Activated T-helper 2 cell treated with anti-CD3 and anti-CD28 coated beads, Interferon-gamma antibody, Interleukin-2, Interleukin-4, amounts not matched to agents 10 μg/mL and 5 μg/mL and 100 μg/mL, durations not matched to agents 14 hours and 24 hours and 36 hours (primary cell): Measurements from ENCODE around the gene ZNF511. TPM values are rescaled to one million over a fixed set of nuclear protein-coding genes. Genes with fewer than 3 reads are reported as not detected.
A peak's percentile ranks its signal among the peaks of the same experiment; 100 is the strongest.

ENCODE experiments used
- DNase-seq: peaks from one replicate; pipeline ENCODE4 v3.0.0; 2021; ENCODE audit warnings: low spot score
- H3K27ac Mint-ChIP-seq: one replicate; pipeline ENCODE4 v1.8.0; 2021; ENCODE audit warnings: mixed read lengths
- H3K27me3 Mint-ChIP-seq: one replicate; pipeline ENCODE4 v1.8.0; 2021; ENCODE audit warnings: low read depth, mixed read lengths
- H3K36me3 Mint-ChIP-seq: one replicate; pipeline ENCODE4 v1.8.0; 2021; ENCODE audit warnings: low read depth, mixed read lengths
- H3K4me1 Mint-ChIP-seq: one replicate; pipeline ENCODE4 v1.8.0; 2021; ENCODE audit warnings: low read depth, mixed read lengths
- H3K4me3 Mint-ChIP-seq: one replicate; pipeline ENCODE4 v1.8.0; 2021; ENCODE audit warnings: low read depth, mild to moderate bottlenecking, moderate library complexity, mixed read lengths
- H3K9me3 Mint-ChIP-seq: one replicate; pipeline ENCODE4 v1.8.0; 2021; ENCODE audit warnings: mixed read lengths
- intact Hi-C: fragments of 100-400 bp; cut with micrococcal nuclease; formaldehyde crosslinking; loops from one replicate; pipeline ENCODE4 v1.15.1; 2023
- total RNA-seq: library from RNA; stranded (reverse); gene quantifications from 2 replicates; pipeline ENCODE4 v1.2.3, GENCODE V29; 2022

ZNF511 gene
- total RNA-seq, 1 donor from 2014 or later: 89.7 TPM

DNA sequence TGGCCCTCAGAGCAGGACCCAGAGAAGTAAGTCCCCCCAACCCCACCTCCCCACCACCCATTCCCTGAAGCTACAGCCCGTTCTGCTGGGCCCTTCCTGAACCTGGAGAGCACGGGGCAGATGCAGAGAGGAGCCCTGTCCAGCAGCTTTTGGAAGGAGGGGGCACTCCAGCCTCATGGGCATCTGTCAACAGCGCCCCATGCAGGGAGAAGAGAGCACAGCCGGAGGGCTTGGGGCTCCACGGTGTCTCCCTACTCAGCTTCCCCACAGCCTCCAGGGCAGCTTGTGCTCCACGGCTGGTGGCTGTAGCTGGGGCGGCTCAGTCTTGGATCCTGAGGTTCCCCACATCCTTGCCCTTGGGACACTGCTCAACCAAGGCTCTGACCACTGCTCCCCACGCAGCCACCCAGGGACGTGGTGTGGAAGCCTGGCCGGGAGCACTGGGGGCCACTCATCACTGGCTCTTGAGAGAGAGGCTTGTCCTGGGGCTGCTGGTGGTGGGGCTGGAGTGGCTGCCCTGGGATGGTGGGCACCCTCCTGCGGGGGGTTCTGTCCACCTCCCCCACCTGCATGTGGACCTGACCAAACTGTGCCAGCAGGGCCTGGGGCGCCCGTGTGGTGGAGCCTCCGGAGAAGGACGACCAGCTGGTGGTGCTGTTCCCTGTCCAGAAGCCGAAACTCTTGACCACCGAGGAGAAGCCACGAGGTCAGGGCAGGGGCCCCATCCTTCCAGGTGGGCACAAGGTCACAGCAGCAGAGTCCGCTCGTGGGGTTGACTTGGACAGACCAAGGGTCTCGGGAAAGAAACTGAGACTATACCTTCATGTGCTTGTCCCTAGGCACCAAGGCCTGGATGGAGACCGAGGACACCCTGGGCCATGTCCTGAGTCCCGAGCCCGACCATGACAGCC lies 42.9 kb downstream of the ZNF511 start:
- no peak overlapping the region for H3K4me3 Mint-ChIP-seq
- DNase-seq: no peak
- H3K27ac Mint-ChIP-seq: no peak overlapping the region
- no peaks in the 10 kb centered on the region for H3K9me3 Mint-ChIP-seq
- H3K4me1 Mint-ChIP-seq: peaks cover 2% of the 10 kb centered on the region
- intact Hi-C loops: no loop called here
- peaks cover 4% of the 10 kb centered on the region for H3K36me3 Mint-ChIP-seq
- peaks cover 3% of the 10 kb centered on the region for H3K27me3 Mint-ChIP-seq

DNA sequence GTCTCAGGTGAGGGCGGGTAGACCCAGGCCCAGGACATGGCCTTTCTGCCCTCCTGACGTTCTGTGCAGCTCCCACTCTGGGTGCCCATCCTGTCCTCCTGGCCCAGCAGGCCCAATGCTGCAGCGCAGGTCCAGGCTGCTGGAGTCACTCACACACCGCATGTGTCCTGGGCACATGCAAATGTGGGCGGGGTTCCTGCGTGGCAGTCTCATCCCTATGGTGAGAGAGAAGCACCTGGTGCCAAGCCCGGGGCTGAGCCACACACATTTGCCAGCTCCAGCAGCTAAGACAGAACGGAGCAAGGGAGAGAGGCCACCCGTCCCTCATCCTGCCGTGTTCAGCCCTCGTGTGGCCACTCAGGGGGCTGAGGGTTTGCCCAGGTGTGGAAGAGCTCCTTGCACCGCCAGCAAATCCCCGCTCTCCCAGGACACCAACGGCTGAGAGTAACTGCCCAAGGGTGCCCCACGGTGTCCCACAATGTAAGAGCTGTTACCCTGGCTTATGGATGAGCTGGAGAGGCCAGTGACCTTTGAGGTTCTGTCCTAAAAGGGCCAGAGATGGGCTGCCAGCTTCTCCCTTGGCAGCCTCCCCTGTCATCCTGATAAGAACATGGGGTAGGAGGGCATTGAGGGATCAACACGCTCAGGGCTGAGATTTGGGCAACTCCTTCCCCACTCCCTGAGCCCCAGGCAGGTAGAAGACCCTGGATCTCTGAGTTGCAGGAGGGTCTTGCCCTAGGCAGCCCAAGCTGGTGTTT lies 44.7 kb downstream of the ZNF511 start:
- no peak for DNase-seq
- intact Hi-C loops: no loop called here
- Mint-ChIP-seq H3K27ac (no peak overlapping the region), H3K4me3 (no peak overlapping the region), H3K9me3 (no peaks in the 10 kb centered on the region), H3K36me3 (peaks cover 4% of the 10 kb centered on the region), H3K27me3 (peaks cover 3% of the 10 kb centered on the region), H3K4me1 (peaks cover 2% of the 10 kb centered on the region)

DNA sequence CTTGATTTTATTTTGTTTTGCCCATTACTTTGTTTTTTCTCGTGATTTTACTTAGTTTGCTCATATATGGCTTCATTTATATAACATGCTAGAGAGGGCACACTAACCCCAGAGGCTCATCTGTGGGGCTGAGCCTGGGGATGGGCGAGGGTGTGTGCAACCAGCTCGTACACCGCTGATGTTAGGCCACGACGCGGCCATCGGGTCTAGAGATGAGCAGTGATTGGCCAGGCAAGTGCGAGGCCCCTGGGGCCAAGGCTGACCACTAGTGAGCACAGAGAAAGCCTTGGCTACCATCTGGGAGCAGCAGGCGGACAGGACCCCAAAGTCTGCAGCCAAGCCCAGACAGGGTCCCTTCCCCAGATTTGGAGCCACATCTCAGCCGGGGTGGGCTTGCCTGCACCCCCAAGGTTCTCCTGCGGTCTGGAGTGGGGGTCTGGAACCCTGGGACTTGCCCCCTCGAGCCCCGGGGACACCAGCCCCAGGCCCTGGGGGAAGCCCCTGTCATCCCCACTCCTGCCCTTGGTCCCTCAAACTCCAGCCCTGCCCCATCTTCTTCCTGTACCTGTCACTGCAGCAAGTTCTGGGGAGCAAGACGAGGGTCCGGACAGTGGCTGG lies 45.4 kb downstream of the ZNF511 start:
- H3K27me3 Mint-ChIP-seq: peaks cover 2% of the 10 kb centered on the region
- H3K27ac Mint-ChIP-seq: no peak overlapping the region
- peaks cover 2% of the 10 kb centered on the region for H3K4me1 Mint-ChIP-seq
- no peak overlapping the region for H3K4me3 Mint-ChIP-seq
- H3K9me3 Mint-ChIP-seq: no peaks in the 10 kb centered on the region
- no peak for DNase-seq
- peaks cover 4% of the 10 kb centered on the region for H3K36me3 Mint-ChIP-seq
- intact Hi-C loops: no loop called here

DNA sequence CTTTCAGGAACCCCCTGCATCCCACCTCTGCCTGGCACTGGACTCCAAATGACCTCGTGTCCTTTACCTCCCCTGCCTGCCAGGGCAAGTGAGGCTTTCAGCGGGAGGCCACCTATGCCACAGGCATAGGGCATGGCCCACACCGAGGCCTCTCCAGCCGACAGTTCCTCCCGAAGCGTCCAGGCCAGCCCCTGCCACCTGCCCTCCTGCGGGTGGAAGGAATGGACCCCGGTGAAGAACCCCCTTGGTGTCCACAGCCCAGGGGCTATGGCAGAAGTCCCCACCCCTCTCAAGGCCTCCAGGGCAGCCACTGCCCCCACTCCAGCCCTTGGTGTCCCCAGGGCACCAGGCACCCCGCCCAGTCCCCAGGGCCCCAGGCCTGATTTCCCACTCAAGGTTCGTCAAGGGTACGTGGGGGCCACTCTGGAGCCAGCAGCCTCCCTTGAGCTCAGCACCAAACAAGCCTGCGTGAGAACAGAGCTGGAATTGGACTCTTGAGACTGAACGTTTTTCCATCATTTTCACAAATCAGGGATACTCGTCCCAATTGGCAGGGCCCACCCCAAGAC lies 46.0 kb downstream of the ZNF511 start:
- no peaks in the 10 kb centered on the region for H3K9me3 Mint-ChIP-seq
- intact Hi-C loops: loop anchor here (5.0 kb wide), 1 partner anchor 47 kb away; the partner anchor contains the start of genes TUBGCP2 and ZNF511
- no peak for DNase-seq
- no peaks in the 10 kb centered on the region for H3K27me3 Mint-ChIP-seq
- H3K27ac Mint-ChIP-seq: no peak overlapping the region
- H3K4me1 Mint-ChIP-seq: no peaks in the 10 kb centered on the region
- no peak overlapping the region for H3K4me3 Mint-ChIP-seq
- peaks cover 4% of the 10 kb centered on the region for H3K36me3 Mint-ChIP-seq

DNA sequence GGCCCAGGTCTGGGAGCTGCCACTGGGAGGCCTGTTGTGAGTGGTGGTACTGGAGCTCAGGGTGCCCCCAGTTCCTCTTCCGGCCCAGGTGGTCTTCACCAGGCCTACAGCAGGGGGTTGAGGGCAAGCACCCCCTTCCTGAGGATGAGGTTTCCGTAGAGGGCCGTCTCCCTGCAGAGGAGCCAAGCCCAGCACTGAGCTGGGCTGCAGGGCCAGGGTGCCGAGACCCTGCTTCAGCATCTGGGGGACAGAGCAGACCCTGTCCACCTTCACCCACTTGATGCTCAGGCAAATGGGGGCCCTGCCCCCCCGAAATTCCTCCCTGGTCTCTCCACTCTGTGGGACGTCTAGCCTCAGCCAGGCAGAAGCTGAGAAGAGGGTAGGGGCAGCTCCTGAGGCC lies 46.6 kb downstream of the ZNF511 start:
- Mint-ChIP-seq H3K27ac (no peak overlapping the region), H3K9me3 (no peaks in the 10 kb centered on the region), H3K36me3 (peaks cover 4% of the 10 kb centered on the region), H3K4me1 (no peaks in the 10 kb centered on the region), H3K27me3 (no peaks in the 10 kb centered on the region), H3K4me3 (no peak overlapping the region)
- intact Hi-C loops: loop anchor here (5.0 kb wide), 1 partner anchor 48 kb away; the partner anchor contains the start of genes TUBGCP2 and ZNF511
- DNase-seq: no peak

DNA sequence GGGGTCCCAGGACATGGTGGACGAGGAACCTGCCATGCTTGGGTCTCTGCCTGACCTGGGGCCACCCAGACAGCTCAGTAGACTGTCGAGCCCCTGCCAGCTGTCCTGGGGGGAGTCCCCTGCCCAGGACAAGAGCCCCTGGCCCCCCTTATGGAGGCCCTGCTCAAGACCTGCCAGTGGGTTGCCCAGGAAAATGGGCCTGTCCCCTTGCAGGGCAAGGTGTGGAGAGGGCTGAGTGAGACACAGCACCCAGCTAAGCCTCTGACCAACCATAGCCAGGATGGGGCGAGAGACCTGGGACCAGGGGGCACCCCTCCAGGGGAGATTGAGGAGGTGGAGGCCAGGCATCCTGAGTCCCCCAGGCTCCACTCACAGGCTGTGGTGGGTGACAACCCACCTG lies 47.3 kb downstream of the ZNF511 start:
- no peaks in the 10 kb centered on the region for H3K27me3 Mint-ChIP-seq
- no peak overlapping the region for H3K27ac Mint-ChIP-seq
- no peaks in the 10 kb centered on the region for H3K4me1 Mint-ChIP-seq
- H3K36me3 Mint-ChIP-seq: peaks cover 4% of the 10 kb centered on the region
- peak overlapping the region; percentile 66 for H3K4me3 Mint-ChIP-seq
- no peaks in the 10 kb centered on the region for H3K9me3 Mint-ChIP-seq
- intact Hi-C loops: loop anchor here (5.0 kb wide), 1 partner anchor 49 kb away; the partner anchor contains the start of genes TUBGCP2 and ZNF511
- DNase-seq: no peak

DNA sequence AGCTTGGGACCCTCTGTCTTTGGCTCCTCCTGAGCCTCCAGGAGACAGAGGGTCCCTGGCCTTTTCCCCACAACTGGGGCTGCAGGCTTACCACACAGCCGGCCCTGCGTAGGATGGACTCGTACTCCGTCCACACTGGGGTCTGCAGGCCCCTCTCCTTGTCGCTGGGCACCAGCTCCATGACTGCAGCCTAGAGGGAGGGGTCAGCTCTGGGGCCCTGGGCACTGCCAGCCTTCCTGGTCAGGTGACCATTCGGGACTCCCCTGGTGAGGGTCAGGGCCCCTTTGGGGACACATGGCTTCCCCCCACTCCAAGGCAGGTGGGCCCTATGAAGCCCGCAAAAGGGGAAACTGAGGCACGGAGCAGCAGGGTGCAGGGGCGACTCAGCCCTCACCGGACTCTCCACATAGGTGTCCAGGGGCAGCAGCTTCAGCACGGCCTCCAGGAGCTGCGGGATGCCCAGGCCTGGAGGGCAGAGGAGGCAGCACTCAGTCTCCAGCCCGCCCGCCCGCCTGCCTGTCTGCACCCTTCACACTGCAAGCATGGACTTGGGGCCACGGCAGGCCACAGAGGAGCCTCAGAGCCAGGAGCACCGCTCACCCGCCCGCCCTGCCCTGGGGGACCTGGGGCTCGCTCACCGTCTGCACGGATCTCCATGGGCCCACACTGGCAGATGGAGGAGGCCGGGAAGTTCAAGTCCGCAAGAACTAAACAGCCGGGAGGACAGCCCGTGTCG lies 48.0 kb downstream of the ZNF511 start:
- H3K27ac Mint-ChIP-seq: no peak overlapping the region
- peak overlapping the region; percentile 78 for H3K4me3 Mint-ChIP-seq
- intact Hi-C loops: loop anchor here (1.0 to 5.0 kb wide), 4 partner anchors 17 to 49 kb away; partner anchors contain the start of genes ECHS1, MTG1, TUBGCP2 and ZNF511
- no peaks in the 10 kb centered on the region for H3K9me3 Mint-ChIP-seq
- no peaks in the 10 kb centered on the region for H3K27me3 Mint-ChIP-seq
- no peak for DNase-seq
- peaks cover under 1% of the 10 kb centered on the region for H3K4me1 Mint-ChIP-seq
- peaks cover 4% of the 10 kb centered on the region for H3K36me3 Mint-ChIP-seq

DNA sequence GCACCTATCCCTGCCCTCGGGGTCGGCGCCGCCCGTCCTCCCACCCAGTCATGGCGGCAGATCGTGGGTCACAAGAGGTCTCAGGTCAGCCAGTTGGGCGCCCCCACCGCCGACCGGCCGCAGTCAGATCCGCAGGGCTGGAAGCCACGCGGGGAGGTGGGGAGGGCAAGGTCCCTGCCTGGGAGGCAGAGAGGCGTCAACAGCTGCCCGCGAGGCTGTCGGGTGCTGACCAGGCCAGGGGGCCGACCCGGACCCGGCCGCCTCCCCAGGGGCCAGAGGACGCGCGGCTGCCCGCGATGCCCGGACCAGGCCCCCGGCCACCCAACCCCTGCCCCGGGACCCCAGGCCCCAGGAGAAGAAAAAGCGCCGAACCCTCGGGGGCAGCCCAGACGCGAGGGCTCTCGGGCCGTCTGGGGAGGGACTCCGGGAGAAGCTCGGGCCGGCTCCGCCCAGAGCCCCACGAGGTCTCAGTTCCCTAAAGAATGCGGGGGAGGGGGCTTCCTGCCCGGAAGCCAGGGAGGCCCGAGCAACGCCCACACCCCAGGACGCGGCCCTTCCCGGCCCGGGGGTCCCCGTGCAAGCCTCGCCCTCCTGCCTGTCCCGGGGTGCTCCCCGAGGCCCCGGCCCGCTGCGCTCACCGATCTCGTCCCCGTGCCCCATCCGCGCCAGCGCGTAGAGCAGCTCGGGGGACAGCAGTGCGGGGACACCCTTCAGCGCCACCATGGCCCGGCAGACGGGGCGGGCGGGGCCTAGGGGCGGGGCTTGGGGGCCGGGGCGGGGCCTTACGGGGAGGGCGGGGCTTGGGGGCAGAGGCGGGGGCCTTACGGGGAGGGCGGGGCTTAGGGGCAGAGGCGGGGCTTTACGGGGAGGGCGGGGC lies 48.8 kb downstream of the ZNF511 start, which contains the start of gene FUOM:
Gene FUOM (minus strand): TSS at position 735 of the 877 bp plus-strand sequence. CDS start 12 bp downstream, at position 723.
- H3K4me3 Mint-ChIP-seq: peak within 1 kb of the TSS; percentile 78
- H3K27me3 Mint-ChIP-seq: no peaks in the 10 kb centered on the region
- H3K9me3 Mint-ChIP-seq: no peaks in the 10 kb centered on the region
- H3K4me1 Mint-ChIP-seq: peaks cover 6% of the 10 kb centered on the region
- intact Hi-C loops: loop anchor here (1.0 to 5.0 kb wide), 4 partner anchors 16 to 50 kb away; partner anchors contain the start of genes ECHS1, MTG1, TUBGCP2 and ZNF511
- DNase-seq: peak; percentile 66
- H3K36me3 Mint-ChIP-seq: peaks cover 11% of the 10 kb centered on the region
- peak within 1 kb of the TSS; percentile 60 for H3K27ac Mint-ChIP-seq

DNA sequence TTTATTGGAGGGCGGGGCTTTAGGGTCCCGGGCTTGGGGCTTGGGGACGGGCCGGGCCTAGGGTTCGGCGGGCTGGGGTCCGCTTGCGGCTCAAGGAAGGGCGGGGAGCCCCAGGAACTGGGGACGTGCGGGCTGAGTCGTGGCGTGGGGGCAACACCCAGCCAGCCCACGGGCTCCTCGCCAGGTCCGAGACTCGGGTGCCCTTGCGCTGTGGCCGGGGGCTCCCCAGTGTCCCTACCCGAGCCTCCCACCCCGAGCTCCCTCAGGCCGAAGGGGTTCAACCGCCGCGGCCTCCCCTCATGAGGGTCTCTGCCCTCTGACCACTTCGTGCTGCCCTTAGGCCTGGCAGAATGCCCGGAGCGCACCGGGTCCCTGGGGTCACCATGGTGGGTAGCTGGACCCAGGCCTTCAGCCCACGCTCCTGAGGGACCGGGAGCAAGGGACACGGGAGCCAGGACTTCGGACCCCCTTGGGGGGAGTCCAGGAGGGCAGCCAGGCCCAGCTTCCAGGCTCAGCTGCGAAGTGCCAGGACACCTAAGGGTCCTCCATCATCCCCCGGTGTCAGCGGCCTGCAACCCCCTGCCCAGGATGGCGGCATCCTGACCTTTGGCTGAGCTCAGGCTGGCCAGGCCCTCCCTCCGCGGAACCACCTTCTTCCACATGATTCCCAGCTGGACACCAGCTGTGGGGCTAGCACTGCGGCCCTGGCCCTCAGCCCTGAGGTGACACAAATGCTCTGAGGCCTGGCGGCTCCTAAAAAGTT lies 49.6 kb downstream of the ZNF511 start:
- Mint-ChIP-seq H3K36me3 (peaks cover 18% of the 10 kb centered on the region), H3K9me3 (no peaks in the 10 kb centered on the region), H3K27ac (no peak overlapping the region), H3K4me3 (no peak overlapping the region), H3K4me1 (peaks cover 6% of the 10 kb centered on the region), H3K27me3 (no peaks in the 10 kb centered on the region)
- intact Hi-C loops: loop anchor here (5.0 kb wide), 1 partner anchor 51 kb away; the partner anchor contains the start of genes TUBGCP2 and ZNF511
- no peak for DNase-seq

DNA sequence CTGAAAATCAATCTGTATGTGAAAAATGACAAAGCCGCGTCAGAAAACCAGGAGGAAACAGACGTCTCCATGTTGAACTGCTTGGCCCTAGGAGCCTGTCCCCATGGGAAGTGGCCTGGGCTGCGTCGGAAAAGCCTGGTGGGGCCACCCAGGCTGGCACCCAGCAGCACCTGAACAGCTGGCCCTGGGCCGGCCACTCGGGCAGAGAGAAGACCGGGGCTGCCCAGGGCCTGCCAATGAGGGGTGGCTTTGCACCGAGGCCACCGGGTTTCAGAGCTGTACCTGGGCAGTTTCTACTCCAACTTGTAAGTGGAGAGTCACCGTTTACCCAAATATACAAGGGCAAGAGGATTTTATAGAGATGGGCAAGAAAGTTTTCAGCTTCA lies 50.2 kb downstream of the ZNF511 start:
- Mint-ChIP-seq H3K36me3 (peaks cover 18% of the 10 kb centered on the region), H3K27ac (no peak overlapping the region), H3K9me3 (no peaks in the 10 kb centered on the region), H3K4me1 (peaks cover 6% of the 10 kb centered on the region), H3K27me3 (no peaks in the 10 kb centered on the region), H3K4me3 (no peak overlapping the region)
- no peak for DNase-seq
- intact Hi-C loops: loop anchor here (5.0 kb wide), 1 partner anchor 52 kb away; the partner anchor contains the start of genes TUBGCP2 and ZNF511
